KOPT-K1 (cell line): ENCODE measurements around the gene NCAM2.

Experiments
- H3K27ac ChIP-seq: fragments of 200-600 bp; sonication (generic); 2 replicates; pipeline ENCODE4 v1.5.1; 2016; ENCODE audit warnings: antibody characterized with exemption, mild to moderate bottlenecking, low read depth, low read length; ENCODE audit not compliant: poor library complexity, severe bottlenecking
- H3K36me3 ChIP-seq: fragments of 200-600 bp; sonication (generic); 2 replicates; pipeline ENCODE4 v1.5.1; 2017; ENCODE audit warnings: antibody characterized with exemption, mild to moderate bottlenecking, low read length, moderate library complexity; ENCODE audit not compliant: insufficient read depth
- H3K9me3 ChIP-seq: fragments of 200-600 bp; sonication (generic); 2 replicates; pipeline ENCODE4 v1.5.1; 2017; ENCODE audit warnings: antibody characterized with exemption, low read length, mild to moderate bottlenecking; ENCODE audit not compliant: insufficient read depth, poor library complexity, severe bottlenecking

NCAM2 gene

DNA sequence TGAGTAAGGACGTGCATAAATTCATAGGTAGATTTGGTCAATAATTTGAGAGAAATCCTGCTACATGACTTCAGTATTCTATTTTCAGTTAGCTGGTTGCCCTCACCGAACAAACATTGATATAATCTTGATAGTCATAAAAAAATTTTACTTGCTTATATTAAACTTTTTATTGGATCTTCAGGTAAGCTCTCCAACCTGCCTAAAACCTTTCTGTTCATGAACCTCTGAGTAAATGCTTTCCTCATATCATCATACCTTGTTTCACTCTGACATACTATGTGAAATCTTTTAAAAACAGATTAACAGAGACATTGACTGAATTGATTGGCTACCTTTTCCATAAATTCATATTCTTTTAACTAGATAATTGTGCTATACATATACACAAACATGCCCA is 299.0 kb downstream of the NCAM2 start:
- H3K9me3 ChIP-seq = no peaks in the 10 kb centered on the region
- H3K36me3 ChIP-seq = no peaks in the 10 kb centered on the region
- H3K27ac ChIP-seq = no peak overlapping the region

DNA sequence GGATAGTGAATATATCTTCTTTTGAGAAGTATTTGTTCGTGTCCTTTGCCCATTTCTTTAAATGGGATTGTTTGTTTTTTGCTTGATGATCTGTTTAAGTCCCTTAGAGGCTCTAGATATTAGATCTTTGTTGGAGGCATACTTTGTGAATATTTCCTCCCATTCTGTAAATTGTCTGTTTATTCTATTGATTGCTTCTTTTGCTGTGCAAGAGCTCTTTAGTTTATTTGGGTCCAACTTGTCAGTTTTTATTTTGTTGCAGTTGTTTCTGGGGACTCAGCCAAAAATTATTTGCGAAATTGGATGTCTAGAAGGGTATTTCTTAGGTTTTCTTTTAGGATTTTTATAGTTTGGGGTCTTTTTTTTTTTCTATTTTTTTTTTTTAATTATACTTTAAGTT is 302.8 kb downstream of the NCAM2 start:
- no peaks in the 10 kb centered on the region for H3K9me3 ChIP-seq
- H3K36me3 ChIP-seq = no peaks in the 10 kb centered on the region
- no peak overlapping the region for H3K27ac ChIP-seq

DNA sequence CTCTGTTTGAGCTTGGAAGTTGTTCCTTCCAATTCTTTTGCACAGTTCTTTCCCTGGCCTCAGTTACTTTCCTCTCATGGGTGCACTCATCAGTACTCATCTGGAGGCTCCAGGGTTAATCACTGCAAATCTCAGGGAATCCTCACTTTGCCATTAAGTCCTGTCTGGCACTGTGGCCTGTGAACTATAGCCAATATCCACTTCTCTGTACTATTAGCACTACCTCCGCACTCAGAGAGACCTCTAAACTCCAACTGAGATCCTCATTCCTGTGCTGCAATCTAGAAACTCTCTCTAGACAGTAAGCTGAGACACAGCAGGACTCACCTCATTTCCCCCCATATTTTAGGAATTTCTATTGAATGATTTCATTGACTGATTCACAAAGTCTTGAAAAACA is 311.3 kb downstream of the NCAM2 start:
- Histone ChIP-seq H3K9me3 (no peaks in the 10 kb centered on the region), H3K36me3 (no peaks in the 10 kb centered on the region), H3K27ac (no peak overlapping the region)

DNA sequence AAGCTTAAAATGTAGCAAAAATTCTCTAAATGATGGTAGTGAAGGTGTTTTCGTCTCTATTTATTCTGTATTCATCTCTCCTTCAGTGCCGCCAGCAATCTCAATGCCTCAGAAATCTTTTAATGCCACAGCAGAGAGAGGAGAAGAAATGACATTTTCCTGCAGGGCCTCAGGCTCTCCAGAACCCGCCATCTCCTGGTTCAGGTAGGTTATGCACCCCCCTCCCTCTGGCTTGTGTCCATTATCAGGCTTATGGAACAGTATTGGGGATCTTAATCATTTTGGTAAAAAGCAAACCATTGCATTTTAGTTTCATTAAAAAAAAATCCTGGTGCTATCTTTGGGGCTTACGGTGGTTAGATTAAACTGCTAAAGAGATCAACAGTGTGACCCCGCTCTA is 326.1 kb downstream of the NCAM2 start:
- H3K27ac ChIP-seq = no peak overlapping the region
- no peaks in the 10 kb centered on the region for H3K36me3 ChIP-seq
- H3K9me3 ChIP-seq = no peaks in the 10 kb centered on the region

DNA sequence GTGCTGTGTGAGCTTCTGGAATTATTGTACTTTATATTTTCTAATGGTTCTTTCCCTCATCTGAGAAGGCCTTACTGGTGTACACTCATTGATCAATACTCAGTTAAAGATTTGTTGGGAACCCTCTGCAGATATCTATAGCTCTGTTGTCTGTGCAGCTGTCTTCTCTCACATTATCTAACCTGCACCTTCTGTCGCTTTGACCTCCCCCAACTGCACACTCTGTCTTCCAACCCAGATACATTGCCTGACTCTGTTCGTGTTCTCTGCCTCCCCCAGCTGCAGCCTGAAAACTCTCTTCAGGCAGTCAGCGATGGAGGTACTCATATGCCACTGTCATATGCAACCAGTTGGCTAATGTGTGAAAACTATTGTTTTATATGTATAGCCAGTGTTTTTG is 334.3 kb downstream of the NCAM2 start:
- H3K36me3 ChIP-seq = no peaks in the 10 kb centered on the region
- no peaks in the 10 kb centered on the region for H3K9me3 ChIP-seq
- no peak overlapping the region for H3K27ac ChIP-seq

DNA sequence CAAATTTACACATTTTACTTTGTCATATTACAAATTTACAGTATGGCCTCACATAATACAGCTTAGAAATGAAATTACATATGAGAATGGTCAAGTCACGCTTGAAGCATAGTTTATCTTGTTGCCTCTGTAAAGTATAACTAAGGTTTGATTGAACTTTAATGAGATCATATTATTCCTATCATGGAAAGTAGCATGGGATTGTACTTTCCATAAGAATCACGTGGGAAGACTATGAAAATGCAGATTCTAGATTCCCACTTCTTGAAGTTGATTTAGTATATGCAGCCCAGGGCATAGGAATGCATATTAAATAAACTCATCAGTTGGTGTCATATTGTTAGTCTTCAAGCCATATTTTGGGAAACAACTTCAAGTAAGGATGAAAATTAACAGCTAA is 342.8 kb downstream of the NCAM2 start:
- H3K36me3 ChIP-seq = no peaks in the 10 kb centered on the region
- no peak overlapping the region for H3K27ac ChIP-seq
- peaks cover 15% of the 10 kb centered on the region for H3K9me3 ChIP-seq

DNA sequence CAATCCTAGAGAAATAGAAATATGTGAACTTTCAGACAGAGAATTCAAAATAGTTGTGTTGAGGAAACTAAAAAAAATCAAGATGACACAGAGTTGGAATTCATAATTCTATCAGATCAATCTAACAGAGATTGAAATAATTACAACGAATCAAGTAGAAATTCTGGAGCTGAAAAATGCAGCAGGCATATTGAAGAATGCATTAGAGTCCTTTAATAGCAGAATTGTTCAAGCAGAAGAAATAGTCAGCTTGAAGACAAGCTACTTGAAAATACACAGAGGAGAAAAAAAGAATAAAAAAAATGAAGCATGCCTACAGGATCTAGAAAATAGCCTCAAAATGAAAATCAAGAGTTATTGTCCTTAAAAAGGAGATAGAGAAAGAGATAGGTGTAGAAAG is 347.1 kb downstream of the NCAM2 start:
- Histone ChIP-seq H3K9me3 (peaks cover 15% of the 10 kb centered on the region), H3K36me3 (no peaks in the 10 kb centered on the region), H3K27ac (no peak overlapping the region)

DNA sequence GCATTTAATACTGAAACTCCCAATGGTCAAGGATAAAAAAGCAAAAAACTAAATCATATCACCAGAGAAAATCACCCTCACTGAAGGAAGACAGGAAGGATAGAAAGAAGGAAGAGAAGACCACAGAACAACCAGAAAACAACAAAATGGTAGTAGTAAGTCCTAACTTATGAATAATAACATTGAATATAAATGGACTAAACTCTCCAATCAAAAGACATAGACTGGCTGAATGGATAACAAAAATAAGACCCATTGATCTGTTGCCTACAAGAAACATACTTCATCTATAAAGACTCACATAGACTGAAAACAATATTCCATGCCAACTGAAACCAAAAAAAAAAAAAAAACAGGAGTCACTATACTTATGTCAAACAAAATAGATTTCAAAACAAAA is 347.7 kb downstream of the NCAM2 start:
- Histone ChIP-seq H3K27ac (no peak overlapping the region), H3K36me3 (no peaks in the 10 kb centered on the region), H3K9me3 (peaks cover 15% of the 10 kb centered on the region)

DNA sequence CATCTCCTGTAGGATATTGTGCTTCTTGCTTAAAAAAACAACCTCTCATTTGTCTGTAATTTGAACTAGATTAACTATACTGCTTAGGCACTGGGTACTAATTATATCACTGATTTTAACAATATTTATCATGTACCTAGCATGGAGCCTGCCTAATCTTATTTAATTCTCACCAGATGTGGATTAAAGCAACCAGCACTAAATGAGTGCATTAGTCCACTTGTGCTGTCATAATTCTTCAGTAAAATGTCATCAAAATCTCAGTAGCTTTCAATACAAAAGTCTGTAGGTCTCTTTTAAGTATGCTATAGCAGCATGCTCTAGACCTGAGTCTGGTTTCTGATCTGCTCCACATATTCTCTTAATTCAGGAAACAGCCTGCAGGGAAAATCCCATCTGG is 368.1 kb downstream of the NCAM2 start:
- H3K27ac ChIP-seq = no peak overlapping the region
- no peaks in the 10 kb centered on the region for H3K36me3 ChIP-seq
- no peaks in the 10 kb centered on the region for H3K9me3 ChIP-seq

DNA sequence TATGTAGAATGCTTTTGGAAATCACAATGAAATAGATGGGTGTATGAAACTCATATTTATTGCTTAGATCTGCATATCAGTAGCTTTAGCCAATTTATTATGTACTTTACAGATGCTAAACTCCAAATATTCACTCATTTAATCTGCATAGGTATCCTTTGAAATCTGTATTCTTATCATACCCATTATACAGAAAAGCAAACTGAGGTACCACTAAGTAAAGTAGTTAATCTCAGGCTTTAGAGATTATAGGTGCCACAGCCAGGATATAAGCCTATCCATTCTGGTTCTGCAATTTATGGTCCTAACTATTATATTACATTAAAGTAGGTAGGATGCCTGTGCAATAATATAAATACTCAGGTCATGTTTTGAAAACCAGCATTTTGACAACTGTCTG is 369.4 kb downstream of the NCAM2 start:
- no peaks in the 10 kb centered on the region for H3K9me3 ChIP-seq
- H3K36me3 ChIP-seq = no peaks in the 10 kb centered on the region

DNA sequence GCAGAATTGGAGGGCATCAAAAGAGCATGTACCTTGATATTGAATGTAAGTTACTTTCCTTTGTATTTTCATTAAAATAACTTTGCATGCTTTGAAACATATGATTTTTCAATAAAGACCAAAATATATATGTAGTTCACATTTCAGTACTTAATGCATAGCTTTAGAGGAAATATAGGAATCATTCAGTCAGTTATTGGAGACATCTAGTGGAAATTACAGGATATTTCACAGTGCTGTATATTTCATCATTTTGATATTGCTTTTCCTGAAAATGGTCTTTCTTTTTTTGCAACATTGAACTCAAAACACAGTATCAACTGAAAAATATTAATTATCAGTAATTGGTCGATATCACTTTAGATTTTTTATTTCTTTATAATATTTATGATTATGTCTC is 375.8 kb downstream of the NCAM2 start:
- Histone ChIP-seq H3K27ac (no peak overlapping the region), H3K9me3 (no peaks in the 10 kb centered on the region), H3K36me3 (no peaks in the 10 kb centered on the region)

More for the DNA sequence above, 369.4 kb downstream of the NCAM2 start:
- no peak overlapping the region for H3K27ac ChIP-seq

DNA sequence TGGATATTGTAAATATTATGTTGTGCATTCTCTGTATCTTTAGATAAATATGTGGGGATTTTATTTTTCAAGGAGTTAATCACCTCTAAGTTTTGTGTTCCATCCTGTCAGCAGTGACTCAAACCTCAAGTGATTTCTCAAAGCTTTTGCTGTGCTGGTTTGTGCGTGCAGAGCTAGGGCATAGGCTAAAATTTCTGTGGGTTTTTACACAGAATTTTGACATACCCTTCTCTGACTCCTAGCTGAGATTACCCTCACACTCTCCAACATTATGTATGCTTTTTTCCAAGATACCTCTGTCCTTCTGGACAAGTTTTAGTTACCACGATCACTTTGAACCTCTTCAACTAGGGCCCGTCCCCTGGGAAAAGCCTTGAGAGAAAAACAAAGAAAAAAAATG is 384.9 kb downstream of the NCAM2 start:
- Histone ChIP-seq H3K36me3 (no peaks in the 10 kb centered on the region), H3K27ac (no peak overlapping the region), H3K9me3 (no peaks in the 10 kb centered on the region)

DNA sequence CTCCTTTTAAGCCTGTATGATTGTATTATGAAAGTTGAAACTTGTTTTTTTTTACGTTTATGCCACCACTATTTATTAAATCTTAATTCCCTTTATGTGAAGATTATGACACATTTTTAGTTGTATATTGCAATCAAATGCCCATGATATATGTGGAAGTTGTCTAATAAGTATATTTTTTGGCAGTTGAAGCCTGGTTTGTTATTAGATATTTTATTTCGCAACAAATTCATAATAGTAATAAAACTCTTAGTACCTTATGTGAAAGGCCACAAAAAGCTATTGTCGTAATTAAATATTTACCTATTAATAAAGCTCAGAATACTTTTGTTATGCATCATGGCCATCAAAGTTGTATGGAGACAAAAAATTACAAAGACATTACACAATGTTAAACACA is 386.8 kb downstream of the NCAM2 start:
- no peaks in the 10 kb centered on the region for H3K9me3 ChIP-seq
- no peak overlapping the region for H3K27ac ChIP-seq
- H3K36me3 ChIP-seq = no peaks in the 10 kb centered on the region

DNA sequence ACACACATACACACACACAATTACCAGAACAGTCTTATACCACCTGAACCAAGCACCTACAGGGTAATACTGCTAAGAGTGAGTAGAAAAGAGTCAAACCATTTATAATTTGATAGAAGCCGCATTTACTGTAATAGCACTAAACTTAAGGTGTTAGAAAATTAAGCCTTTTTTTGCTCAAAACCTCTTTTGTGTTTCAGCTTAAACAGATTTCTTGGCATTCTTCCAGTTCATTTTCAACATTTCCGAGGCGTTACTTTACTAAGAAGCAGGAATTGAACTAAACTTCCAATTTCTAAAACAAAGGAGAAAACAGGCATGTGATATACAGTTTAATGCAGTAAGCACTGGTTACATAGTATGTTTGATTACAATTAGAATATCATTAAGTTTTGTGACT is 387.2 kb downstream of the NCAM2 start:
- Histone ChIP-seq H3K36me3 (no peaks in the 10 kb centered on the region), H3K9me3 (no peaks in the 10 kb centered on the region), H3K27ac (no peak overlapping the region)

DNA sequence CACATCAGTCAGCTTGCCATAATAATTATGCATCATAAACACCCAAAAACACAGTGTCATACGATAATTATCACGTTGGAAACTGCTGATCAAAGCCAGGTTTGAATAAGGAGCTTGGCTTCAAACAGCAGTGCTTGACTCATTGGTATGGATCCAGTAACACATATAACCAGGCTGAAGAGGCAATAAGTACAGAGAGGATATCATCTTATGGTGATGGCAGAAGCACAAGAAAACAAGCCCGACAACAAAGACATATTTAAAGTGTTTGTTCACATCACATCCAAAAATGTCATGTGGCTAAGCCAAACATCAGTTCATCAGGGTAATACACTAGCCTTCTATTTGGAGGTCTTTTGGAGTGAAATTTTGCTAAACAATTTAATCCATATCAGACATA is 389.7 kb downstream of the NCAM2 start:
- H3K27ac ChIP-seq = no peak overlapping the region
- no peaks in the 10 kb centered on the region for H3K9me3 ChIP-seq

DNA sequence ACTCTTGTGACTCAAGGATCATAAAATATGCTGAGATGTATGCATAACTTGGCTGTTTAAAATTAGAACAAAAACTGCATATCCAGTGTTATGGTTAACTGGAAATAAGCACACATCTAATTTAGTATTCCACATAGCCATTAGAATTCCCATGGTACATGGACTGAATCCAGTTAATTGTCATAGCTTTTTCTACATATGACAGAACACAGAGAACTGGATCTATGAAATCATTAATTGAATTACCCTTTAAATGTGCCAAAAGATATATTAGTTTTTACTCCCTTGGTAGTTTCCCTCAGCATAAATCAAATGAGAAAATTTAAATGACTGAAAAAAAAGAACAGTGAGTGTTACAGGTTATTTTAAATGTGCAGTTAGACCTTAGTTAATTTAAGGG is 395.9 kb downstream of the NCAM2 start:
- Histone ChIP-seq H3K9me3 (peaks cover 19% of the 10 kb centered on the region), H3K27ac (no peak overlapping the region), H3K36me3 (no peaks in the 10 kb centered on the region)

More for the DNA sequence above, 389.7 kb downstream of the NCAM2 start:
- H3K36me3 ChIP-seq = no peaks in the 10 kb centered on the region

DNA sequence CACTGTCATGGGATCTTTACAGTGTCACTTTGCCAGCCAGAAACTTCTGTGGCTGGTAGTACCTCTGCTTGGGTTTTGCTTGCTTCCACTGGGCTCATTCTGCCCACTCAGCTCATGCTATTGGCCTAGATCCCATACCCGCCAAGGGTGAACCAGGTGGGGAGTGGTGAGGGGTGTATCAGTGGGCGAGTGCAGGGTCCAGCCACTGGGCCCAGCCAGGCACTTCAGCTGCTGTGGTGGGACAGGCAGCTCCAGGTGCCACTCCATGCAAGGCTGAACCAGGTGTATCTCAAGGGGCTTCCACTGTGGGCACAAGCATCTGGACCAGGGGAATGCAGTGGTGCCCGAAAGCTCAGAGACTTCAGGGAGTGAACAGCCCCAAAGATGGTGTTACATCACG is 398.2 kb downstream of the NCAM2 start:
- Histone ChIP-seq H3K27ac (no peak overlapping the region), H3K36me3 (no peaks in the 10 kb centered on the region), H3K9me3 (peaks cover 19% of the 10 kb centered on the region)
